ENCODE measurements around the gene MYOM1.

Gene MYOM1

GRCh38 chr18:3233433-3234168 lies 13.8 kb upstream of the MYOM1 start:
- no peak overlapping the region for H3K4me3 ChIP-seq (ENCODE audit: low read depth, low read length)
- TF ChIP-seq, protein P1, sequence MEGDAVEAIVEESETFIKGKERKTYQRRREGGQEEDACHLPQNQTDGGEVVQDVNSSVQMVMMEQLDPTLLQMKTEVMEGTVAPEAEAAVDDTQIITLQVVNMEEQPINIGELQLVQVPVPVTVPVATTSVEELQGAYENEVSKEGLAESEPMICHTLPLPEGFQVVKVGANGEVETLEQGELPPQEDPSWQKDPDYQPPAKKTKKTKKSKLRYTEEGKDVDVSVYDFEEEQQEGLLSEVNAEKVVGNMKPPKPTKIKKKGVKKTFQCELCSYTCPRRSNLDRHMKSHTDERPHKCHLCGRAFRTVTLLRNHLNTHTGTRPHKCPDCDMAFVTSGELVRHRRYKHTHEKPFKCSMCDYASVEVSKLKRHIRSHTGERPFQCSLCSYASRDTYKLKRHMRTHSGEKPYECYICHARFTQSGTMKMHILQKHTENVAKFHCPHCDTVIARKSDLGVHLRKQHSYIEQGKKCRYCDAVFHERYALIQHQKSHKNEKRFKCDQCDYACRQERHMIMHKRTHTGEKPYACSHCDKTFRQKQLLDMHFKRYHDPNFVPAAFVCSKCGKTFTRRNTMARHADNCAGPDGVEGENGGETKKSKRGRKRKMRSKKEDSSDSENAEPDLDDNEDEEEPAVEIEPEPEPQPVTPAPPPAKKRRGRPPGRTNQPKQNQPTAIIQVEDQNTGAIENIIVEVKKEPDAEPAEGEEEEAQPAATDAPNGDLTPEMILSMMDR (IDR thresholded peaks at IDR 0.05; ENCODE audit: control insufficient read depth, extremely low read depth, insufficient read depth) = no peak
- DNase-seq (ENCODE audit: low read depth) = no peak

GRCh38 chr18:3233004-3233403 lies 13.2 kb upstream of the MYOM1 start:
- H3K4me3 ChIP-seq (ENCODE audit: low read depth, low read length) = no peak overlapping the region
- no peak for DNase-seq (ENCODE audit: low read depth)
- TF ChIP-seq, protein P1 (IDR thresholded peaks at IDR 0.05; ENCODE audit: control insufficient read depth, extremely low read depth, insufficient read depth) = no peak

- TF ChIP-seq, protein P1 (IDR thresholded peaks at IDR 0.05; ENCODE audit: control insufficient read depth, extremely low read depth, insufficient read depth) = no peak
- no peak overlapping the region for H3K4me3 ChIP-seq (ENCODE audit: low read depth, low read length)
- no peak for DNase-seq (ENCODE audit: low read depth)
Observed at GRCh38 chr18:3230401-3231334, 10.9 kb upstream of the MYOM1 start.

- no peak for DNase-seq (ENCODE audit: low read depth)
- H3K4me3 ChIP-seq (ENCODE audit: low read depth, low read length) = no peak overlapping the region
- TF ChIP-seq, protein P1 (IDR thresholded peaks at IDR 0.05; ENCODE audit: control insufficient read depth, extremely low read depth, insufficient read depth) = no peak
Observed at GRCh38 chr18:3226048-3226447, 6.3 kb upstream of the MYOM1 start.

DNA sequence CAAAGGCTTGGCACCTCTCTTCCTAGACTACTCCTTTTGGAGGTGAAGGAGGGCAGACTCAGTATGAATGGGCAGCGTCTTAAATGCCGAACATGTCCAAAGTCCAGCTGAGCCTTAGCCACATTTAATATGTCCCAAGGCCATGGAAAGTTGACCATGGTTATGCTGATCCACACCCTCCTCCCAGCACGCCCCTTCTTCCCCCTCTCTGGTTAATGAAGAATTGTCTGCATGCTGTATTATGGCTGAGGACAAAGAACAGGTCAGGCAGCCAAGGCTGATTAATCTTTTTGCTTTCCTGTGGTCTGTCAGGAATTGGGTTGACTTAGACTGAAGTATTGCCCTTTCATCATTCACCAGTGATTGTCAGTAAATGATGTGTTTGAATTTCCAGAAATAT lies 5.8 kb upstream of the MYOM1 start:
- TF ChIP-seq, protein P1 (IDR thresholded peaks at IDR 0.05; ENCODE audit: control insufficient read depth, extremely low read depth, insufficient read depth) = no peak
- H3K4me3 ChIP-seq (ENCODE audit: low read depth, low read length) = no peak overlapping the region
- no peak for DNase-seq (ENCODE audit: low read depth)

DNA sequence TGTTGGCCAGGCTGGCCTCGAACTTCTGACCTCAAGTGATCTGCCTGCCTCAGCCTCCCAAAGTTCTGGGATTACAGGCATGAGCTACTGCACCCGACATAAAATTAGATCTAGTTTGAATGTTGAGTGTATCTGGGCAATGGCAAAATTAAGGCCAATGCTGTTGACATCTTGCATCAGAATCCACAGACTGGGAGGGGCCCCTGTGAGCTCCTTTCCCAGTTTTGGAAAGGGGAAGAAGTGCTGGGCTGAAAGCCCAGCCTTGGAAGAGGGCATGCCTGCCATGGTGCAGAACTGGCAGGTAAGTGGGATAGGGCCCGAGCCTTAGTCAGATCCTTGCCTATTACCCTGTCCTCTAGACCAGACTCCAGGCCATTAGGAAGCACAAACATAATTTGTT lies 4.5 kb upstream of the MYOM1 start:
- H3K4me3 ChIP-seq (ENCODE audit: low read depth, low read length) = no peak overlapping the region
- TF ChIP-seq, protein P1 (IDR thresholded peaks at IDR 0.05; ENCODE audit: control insufficient read depth, extremely low read depth, insufficient read depth) = no peak

More for the DNA sequence above, 4.5 kb upstream of the MYOM1 start:
- DNase-seq (ENCODE audit: low read depth) = no peak
